ENCODE measurements around the gene LSS. TPM values are rescaled to one million over a fixed set of nuclear protein-coding genes. Genes with fewer than 3 reads are reported as not detected.
A peak's percentile ranks its signal among the peaks of the same experiment; 100 is the strongest.

Gene LSS
- total and polyA plus RNA-seq, 2 of the 4 experiments (the other 2 are of a cell fraction) = 43.4 to 58.1 TPM

DNA sequence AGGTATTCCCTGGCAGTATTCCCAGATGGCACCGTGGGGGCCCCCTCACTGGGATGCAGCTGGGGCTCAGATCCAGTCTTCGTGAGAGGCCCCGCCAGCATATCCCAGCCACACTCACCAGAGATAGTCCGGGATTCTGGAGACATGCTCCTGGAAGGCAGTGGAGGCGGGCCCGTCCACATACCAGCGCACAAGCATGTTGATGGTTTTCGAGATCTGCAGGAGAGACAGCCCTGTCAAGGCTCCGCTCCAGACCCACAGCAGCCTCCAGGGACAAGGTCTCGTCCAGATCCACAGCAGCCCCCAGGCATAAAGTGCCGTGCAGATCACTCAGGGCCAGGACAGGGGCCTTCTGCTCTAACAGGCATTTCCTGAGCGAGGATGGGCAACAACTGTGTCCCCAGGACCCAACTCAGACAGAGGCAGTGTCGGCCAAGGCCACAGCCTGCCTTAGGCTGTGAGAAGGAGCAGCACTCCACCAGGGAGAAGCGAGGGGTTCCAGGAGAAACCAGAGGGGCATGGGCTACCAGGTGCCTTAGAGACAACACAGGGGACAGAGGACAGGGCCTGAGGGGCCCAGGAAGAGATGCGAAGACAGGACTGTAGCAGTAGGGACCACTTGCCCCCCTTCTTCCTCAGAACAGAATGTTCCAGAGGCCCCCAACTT is 14.8 kb downstream of the LSS start:
- no peaks in the 10 kb centered on the region for H3K27me3 ChIP-seq (ENCODE audit: control insufficient read depth, insufficient read depth, low read length)
- H2BK15ac ChIP-seq (ENCODE audit: low read depth, low read length) = no peak overlapping the region
- H4K20me1 ChIP-seq (ENCODE audit: insufficient read depth, low read length) = peaks cover 12% of the 10 kb centered on the region
- H3K36me3 ChIP-seq (ENCODE audit: control insufficient read depth, insufficient read depth, low read length) = peaks cover 37% of the 10 kb centered on the region
- no peak overlapping the region for H4K91ac ChIP-seq (ENCODE audit: insufficient read depth, low read depth, low read length)
- H3K18ac ChIP-seq (ENCODE audit: low read depth, low read length) = no peak overlapping the region
- intact Hi-C loops (cut with micrococcal nuclease) (no loop called here), in situ Hi-C loops (cut with MboI; ENCODE audit: low sequenced_read_pairs) (no loop called here), dilution Hi-C loops (cut with HindIII; ENCODE audit: low sequenced_read_pairs, unreplicated experiment) (no loop called here)
- peak overlapping the region; percentile 31 for H2AK9ac ChIP-seq (replicated peaks; ENCODE audit: low read depth, low read length, poor library complexity)
- no peak overlapping the region for H2AFZ ChIP-seq (replicated peaks; ENCODE audit: low read length, poor library complexity)
- H3K4me3 ChIP-seq (ENCODE audit: insufficient read depth, low read depth, low read length) = no peak overlapping the region
- no peak overlapping the region for H4K5ac ChIP-seq (ENCODE audit: low read depth, low read length)
- H3K23ac ChIP-seq (ENCODE audit: low read depth, low read length) = no peak overlapping the region
- 93% methylated on average over 6 of the region's 15 CpGs; no CpG with 5 or more reads in 1 of the 2 experiments for WGBS, 2 experiments (ENCODE audit: extremely low coverage in 2 of 2, insufficient read length in 1 of 2)
- no peak overlapping the region for H3K4ac ChIP-seq (ENCODE audit: low read depth, low read length)
- ChIA-PET POLR2A (ENCODE audit: unreplicated experiment) (no interaction called here), CTCF (no interaction called here)
- TF ChIP-seq RAD21 (IDR thresholded peaks at IDR 0.05; ENCODE audit: low read length) (no peak), CEBPB (IDR thresholded peaks at IDR 0.05; ENCODE audit: low read depth, low read length) (no peak), RFX5 (IDR thresholded peaks at IDR 0.05; ENCODE audit: low read depth, low read length) (no peak), BHLHE40 (IDR thresholded peaks at IDR 0.05; ENCODE audit: low read depth, low read length) (no peak), MXI1 (IDR thresholded peaks at IDR 0.05; ENCODE audit: borderline replicate concordance, low read depth, low read length) (no peak)
- H3K56ac ChIP-seq (ENCODE audit: extremely low read depth, insufficient read depth, low read length) = no peak overlapping the region
- H3K14ac ChIP-seq (replicated peaks; ENCODE audit: low read depth, low read length) = no peak overlapping the region
- no peak overlapping the region for H2AK5ac ChIP-seq (ENCODE audit: low read depth, low read length)
- no TSS peak for BruUV-seq (replicated peaks)
- no peak overlapping the region for H3K27ac ChIP-seq (ENCODE audit: insufficient read depth, low read length)
- ATAC-seq (ENCODE audit: low read depth) (no peak; the same call in 1 of the 2 replicates), DNase-seq (no peak)
- H4K8ac ChIP-seq (ENCODE audit: low read depth in 2 of 2, low read length in 2 of 2) = no peak overlapping the region
- H3K4me2 ChIP-seq (ENCODE audit: low read depth, low read length) = no peak overlapping the region
- no peak overlapping the region for H2BK20ac ChIP-seq (ENCODE audit: low read depth, low read length)
- no peaks in the 10 kb centered on the region for H3K9me3 ChIP-seq (ENCODE audit: control insufficient read depth, insufficient read depth, low read length)
- H3K9ac ChIP-seq (ENCODE audit: low read depth, low read length) = no peak overlapping the region
- H3K4me1 ChIP-seq (ENCODE audit: control insufficient read depth, insufficient read depth, low read length) = no peaks in the 10 kb centered on the region
- H3K79me1 ChIP-seq (ENCODE audit: low read depth in 1 of 2, low read length in 2 of 2) = peaks cover 0 to 2% of the 10 kb centered on the region in 2 experiments; a peak in 1 of 4 replicates
- no peak overlapping the region for H2BK5ac ChIP-seq (ENCODE audit: low read depth, low read length, poor library complexity, severe bottlenecking)
- no peak overlapping the region for H2BK120ac ChIP-seq (ENCODE audit: low read depth, low read length)
- 0 out of 2 replicates have a peak, but pooled peaks cover 4% of the 10 kb centered on the region for H3K9me1 ChIP-seq (ENCODE audit: insufficient read depth, low read length)
